Lower leg skin (tissue), 4 donors: Measurements from ENCODE around the gene METTL24. TPM values are rescaled to one million over a fixed set of nuclear protein-coding genes. Genes with fewer than 3 reads are reported as not detected.

Experiments
- DNase-seq, 2 donors: peaks; one replicate each; pipeline ENCODE4 v3.0.0-alpha.2; 2019; ENCODE audit warnings: low spot score in 2 of 2
- H3K4me3 ChIP-seq: fragments of 200-600 bp; sonication (generic); 2 replicates; pipeline ENCODE4 v1.5.1; 2017; ENCODE audit warnings: mild to moderate bottlenecking, low read depth; ENCODE audit not compliant: poor library complexity, severe bottlenecking
- POLR2A ChIP-seq, 2 donors: fragments of 450-650 bp; IDR thresholded peaks; one replicate each; pipeline ENCODE4 v1.6.1; 2016 to 2017; ENCODE audit warnings: antibody characterized with exemption in 2 of 2, mild to moderate bottlenecking in 1 of 2, moderate library complexity in 1 of 2
- WGBS, 2 donors: methylation state at CpG; one replicate each; pipeline ENCODE4 v1.1.5; 2018; 5-methylcytosine and 5-hydroxymethylcytosine counted together
- intact Hi-C: fragments of 100-400 bp; cut with DNase I; formaldehyde crosslinking; loops from one replicate; pipeline ENCODE4 v1.15.0; 2023; ENCODE audit warnings: low total_unique reads
- total RNA-seq, 4 donors: library from RNA; depleted of rRNA; stranded (reverse); fragments of >200 nt; gene quantifications; one replicate each; pipeline ENCODE4 v1.1.0, GENCODE V29; 2016
- TF ChIP-seq, protein P1 (sequence below), 3 donors: fragments of 450-650 bp; IDR thresholded peaks; one replicate each; pipeline ENCODE4 v1.5.1; 2016; ENCODE audit warnings: antibody characterized with exemption in 3 of 3, mild to moderate bottlenecking in 3 of 3, moderate library complexity in 2 of 3

METTL24 gene
- total RNA-seq, 4 donors from 2014 or later, result 0.22 to 2.5 (median 1.8) TPM; not detected in 1

DNA sequence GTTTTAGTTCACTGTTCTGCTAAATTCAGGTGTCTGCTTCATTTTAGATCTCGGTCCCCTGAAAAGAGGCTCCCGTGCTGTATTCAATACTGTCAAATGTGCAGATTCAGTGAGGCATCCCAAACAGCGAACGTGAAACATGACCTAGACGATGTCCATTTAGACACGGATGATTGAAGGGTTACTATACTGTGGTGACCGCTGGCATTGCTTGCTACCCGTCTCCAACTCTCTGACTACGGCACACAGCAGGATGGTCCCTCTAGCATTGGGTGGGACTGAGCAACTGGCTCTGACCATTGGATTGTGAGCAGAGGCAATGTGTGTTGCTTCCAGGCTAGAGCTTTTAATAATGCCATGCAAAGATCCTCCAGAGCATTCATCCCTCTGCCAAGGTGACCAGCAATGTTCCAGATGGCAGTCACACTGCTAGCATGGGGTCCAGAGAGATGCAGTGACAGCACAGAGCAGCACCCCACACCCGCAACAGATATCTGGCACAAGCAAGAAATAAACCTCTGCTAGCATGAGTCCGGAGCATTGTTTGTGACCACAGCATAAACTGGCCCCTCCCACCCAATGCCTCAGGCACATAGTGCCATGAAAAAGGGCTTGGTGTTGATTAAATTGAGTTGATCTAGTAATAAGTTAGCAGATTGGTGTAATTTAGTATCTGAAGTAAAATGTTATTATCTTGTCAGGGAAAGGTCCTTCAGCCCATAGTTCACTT lies 9.0 kb downstream of the METTL24 start:
- TF ChIP-seq, protein P1, sequence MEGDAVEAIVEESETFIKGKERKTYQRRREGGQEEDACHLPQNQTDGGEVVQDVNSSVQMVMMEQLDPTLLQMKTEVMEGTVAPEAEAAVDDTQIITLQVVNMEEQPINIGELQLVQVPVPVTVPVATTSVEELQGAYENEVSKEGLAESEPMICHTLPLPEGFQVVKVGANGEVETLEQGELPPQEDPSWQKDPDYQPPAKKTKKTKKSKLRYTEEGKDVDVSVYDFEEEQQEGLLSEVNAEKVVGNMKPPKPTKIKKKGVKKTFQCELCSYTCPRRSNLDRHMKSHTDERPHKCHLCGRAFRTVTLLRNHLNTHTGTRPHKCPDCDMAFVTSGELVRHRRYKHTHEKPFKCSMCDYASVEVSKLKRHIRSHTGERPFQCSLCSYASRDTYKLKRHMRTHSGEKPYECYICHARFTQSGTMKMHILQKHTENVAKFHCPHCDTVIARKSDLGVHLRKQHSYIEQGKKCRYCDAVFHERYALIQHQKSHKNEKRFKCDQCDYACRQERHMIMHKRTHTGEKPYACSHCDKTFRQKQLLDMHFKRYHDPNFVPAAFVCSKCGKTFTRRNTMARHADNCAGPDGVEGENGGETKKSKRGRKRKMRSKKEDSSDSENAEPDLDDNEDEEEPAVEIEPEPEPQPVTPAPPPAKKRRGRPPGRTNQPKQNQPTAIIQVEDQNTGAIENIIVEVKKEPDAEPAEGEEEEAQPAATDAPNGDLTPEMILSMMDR (IDR thresholded peaks at IDR 0.05), result no peak
- TF ChIP-seq POLR2A (IDR thresholded peaks at IDR 0.05), result no peak
- no peak for DNase-seq
- intact Hi-C loops, result no loop called here
- no peak overlapping the region for H3K4me3 ChIP-seq
- 82 to 83% methylated on average over 11 of the region's 11 CpGs for WGBS, 2 donors

GRCh38 chr6:110345025-110345424 lies 13.1 kb downstream of the METTL24 start:
- H3K4me3 ChIP-seq, result no peak overlapping the region
- 67 to 69% methylated on average over 4 of the region's 4 CpGs for WGBS, 2 donors
- TF ChIP-seq, protein P1 (IDR thresholded peaks at IDR 0.05), result no peak
- no peak for TF ChIP-seq POLR2A (IDR thresholded peaks at IDR 0.05)
- intact Hi-C loops, result no loop called here
- no peak for DNase-seq

DNA sequence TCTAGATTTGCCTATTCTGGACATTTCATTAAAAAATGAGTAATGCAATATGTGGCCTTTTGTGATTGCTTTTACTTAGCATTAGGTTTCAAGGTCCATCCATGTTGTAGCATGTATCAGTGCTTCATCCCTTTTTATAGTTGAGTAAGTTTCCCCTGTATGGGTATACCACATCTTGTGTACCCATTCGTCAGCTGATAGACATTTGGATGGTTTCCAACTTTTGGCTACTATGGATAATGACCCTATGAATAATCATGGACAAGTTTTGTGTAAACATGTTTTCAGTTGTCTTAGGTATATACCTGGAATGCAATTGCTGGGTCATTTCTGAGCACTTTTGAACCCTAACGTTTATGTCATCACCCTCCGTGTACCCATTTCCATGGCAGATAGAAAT lies 15.4 kb downstream of the METTL24 start:
- TF ChIP-seq, protein P1 (IDR thresholded peaks at IDR 0.05), result no peak
- TF ChIP-seq POLR2A (IDR thresholded peaks at IDR 0.05), result no peak
- WGBS, 2 donors, result 93 to 94% methylated on average over 3 of the region's 3 CpGs
- intact Hi-C loops, result no loop called here
- H3K4me3 ChIP-seq, result no peak overlapping the region
- DNase-seq, result no peak

- intact Hi-C loops, result no loop called here
- TF ChIP-seq, protein P1 (IDR thresholded peaks at IDR 0.05), result no peak
- no peak for TF ChIP-seq POLR2A (IDR thresholded peaks at IDR 0.05)
- no peak for DNase-seq
- 83 to 88% methylated on average over 9 to 10 of the region's 10 CpGs for WGBS, 2 donors
- no peak overlapping the region for H3K4me3 ChIP-seq
Observed at GRCh38 chr6:110341663-110342596, 16.2 kb downstream of the METTL24 start.

GRCh38 chr6:110341067-110341466 lies 17.1 kb downstream of the METTL24 start:
- intact Hi-C loops, result no loop called here
- no peak for DNase-seq
- TF ChIP-seq, protein P1 (IDR thresholded peaks at IDR 0.05), result no peak
- TF ChIP-seq POLR2A (IDR thresholded peaks at IDR 0.05), result no peak
- no peak overlapping the region for H3K4me3 ChIP-seq
